Pancreas (tissue), 10 donors: ENCODE results near the gene ARHGAP10. TPM values are rescaled to one million over a fixed set of nuclear protein-coding genes. Genes with fewer than 3 reads are reported as not detected.
A peak's percentile ranks its signal among the peaks of the same experiment; 100 is the strongest.

ENCODE experiments used
- ATAC-seq, 4 donors: fragments of 200-7000 bp; cut with Tn5 transposase; one replicate each; pipeline versions ENCODE4 v1.8.0 to v1.9.1; 2020; ENCODE audit warnings: mild to moderate bottlenecking in 4 of 4, moderate library complexity in 4 of 4
- DNase-seq, 6 donors: peaks; one replicate each; pipeline ENCODE4 v3.0.0-alpha.2; 2020
- FAIRE-seq: peaks from 2 replicates; lab custom pipeline; 2012; peaks lifted over from hg19 to GRCh38; lab: Jason Lieb, UNC
- H3K27ac ChIP-seq, 4 donors: fragments of 200-600 bp; sonication (generic); 1 replicate in 3 of 4; 2 replicates in 1 of 4; pipeline versions ENCODE4 v1.5.0 to v1.8.0; 2020
- H3K27me3 ChIP-seq, 4 donors: fragments of 200-600 bp; one replicate each; pipeline ENCODE4 v1.8.0; 2021
- H3K36me3 ChIP-seq, 3 donors: fragments of 200-600 bp; sonication (generic) in 1 of 3; one replicate each; pipeline versions ENCODE4 v1.5.0 to v1.8.0; 2020 to 2021
- H3K4me1 ChIP-seq, 3 donors: fragments of 200-600 bp; one replicate each; pipeline ENCODE4 v1.8.0; 2021
- H3K4me3 ChIP-seq, 4 donors: fragments of 200-600 bp; sonication (generic) in 2 of 4; one replicate each; pipeline versions ENCODE4 v1.5.0 to v1.8.0; 2020 to 2021
- H3K9me3 ChIP-seq, 4 donors: fragments of 200-600 bp; one replicate each; pipeline ENCODE4 v1.8.0; 2021
- WGBS, 2 donors: extraction: QIAGEN DNeasy Blood & Tissue Kit; methylation state at CpG; one replicate each; pipeline ENCODE4 v1.1.7; 2013; 5-methylcytosine and 5-hydroxymethylcytosine counted together
- intact Hi-C, 3 donors: fragments of 100-400 bp; cut with DNase I; formaldehyde crosslinking; loops; one replicate each; pipeline versions ENCODE4 v1.11.1 to v1.14.2; 2022
- polyA plus RNA-seq, 2 donors: library from polyadenylated mRNA; stranded (reverse); fragments of 200-250 nt; gene quantifications; one replicate each; pipeline ENCODE4 v1.2.3, GENCODE V29; 2013
- total RNA-seq, 6 donors: library from RNA; stranded (reverse); fragmentation: NEBNext Ultra II Directional in 4 of 6; extraction: Animal tissue kit (Norgen Biotek cat#: 25700) in 4 of 6; gene quantifications; one replicate each; pipeline versions ENCODE4 v1.2.1 to v1.2.4, GENCODE V29; 2021 to 2023
- TF ChIP-seq, protein P1 (sequence below), 4 donors: fragments of 200-600 bp; sonication (generic) in 3 of 4; IDR thresholded peaks; one replicate each; pipeline versions ENCODE4 v1.5.0 to v1.8.0; 2021; ENCODE audit warnings: antibody characterized with exemption in 4 of 4
- donor health status: healthy with polysubstance abuse.
- donor health status: DM: no; HTN: no; CAD: no; lungs with moderate emphysema.
- donor health status: DM: no; HTN: no; CAD: no.
- donor health status: control.
- donor health status: control.
- donor health status: Bipolar disorder and iron deficiency.
- donor health status: DM: yes; HTN: yes; CAD: no.
- donor health status: DM: no; HTN: no; CAD: no.
- donor health status: DM: no; HTN: no; CAD: no.
- donor health status: DM: yes; HTN: yes; CAD: no.

Gene ARHGAP10
- total and polyA plus RNA-seq, 8 donors, result 6.3 to 14.8 (median 8.7) TPM

DNA sequence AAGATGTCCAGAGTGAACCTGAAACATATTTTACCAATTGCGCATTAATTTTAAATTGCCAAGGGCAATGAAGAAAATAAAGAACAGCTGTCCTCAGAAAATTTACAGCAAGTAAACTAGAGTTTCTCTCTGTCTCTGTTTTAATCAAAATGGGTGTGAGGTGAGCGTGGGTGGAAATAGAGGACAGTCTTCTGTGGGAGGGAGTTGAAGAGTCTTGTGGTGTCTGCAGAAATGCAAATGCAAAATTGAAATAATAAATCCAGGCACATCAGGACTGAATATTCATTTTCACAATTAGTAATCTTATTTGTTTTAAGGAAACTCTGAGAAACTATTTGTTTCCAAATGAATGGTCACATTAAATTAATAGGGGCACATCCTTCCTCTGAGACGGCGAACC lies 192.0 kb downstream of the ARHGAP10 start:
- Histone ChIP-seq H3K27me3 (no peaks in the 10 kb centered on the region), H3K4me1 (no peaks in the 10 kb centered on the region), H3K9me3 (no peaks in the 10 kb centered on the region), H3K36me3 (no peaks in the 10 kb centered on the region), H3K27ac (no peak overlapping the region), H3K4me3 (no peak overlapping the region)
- 95 to 98% methylated on average over 4 of the region's 4 CpGs for WGBS, 2 donors
- FAIRE-seq (no peak), ATAC-seq (no peak), DNase-seq (no peak)
- TF ChIP-seq, protein P1, sequence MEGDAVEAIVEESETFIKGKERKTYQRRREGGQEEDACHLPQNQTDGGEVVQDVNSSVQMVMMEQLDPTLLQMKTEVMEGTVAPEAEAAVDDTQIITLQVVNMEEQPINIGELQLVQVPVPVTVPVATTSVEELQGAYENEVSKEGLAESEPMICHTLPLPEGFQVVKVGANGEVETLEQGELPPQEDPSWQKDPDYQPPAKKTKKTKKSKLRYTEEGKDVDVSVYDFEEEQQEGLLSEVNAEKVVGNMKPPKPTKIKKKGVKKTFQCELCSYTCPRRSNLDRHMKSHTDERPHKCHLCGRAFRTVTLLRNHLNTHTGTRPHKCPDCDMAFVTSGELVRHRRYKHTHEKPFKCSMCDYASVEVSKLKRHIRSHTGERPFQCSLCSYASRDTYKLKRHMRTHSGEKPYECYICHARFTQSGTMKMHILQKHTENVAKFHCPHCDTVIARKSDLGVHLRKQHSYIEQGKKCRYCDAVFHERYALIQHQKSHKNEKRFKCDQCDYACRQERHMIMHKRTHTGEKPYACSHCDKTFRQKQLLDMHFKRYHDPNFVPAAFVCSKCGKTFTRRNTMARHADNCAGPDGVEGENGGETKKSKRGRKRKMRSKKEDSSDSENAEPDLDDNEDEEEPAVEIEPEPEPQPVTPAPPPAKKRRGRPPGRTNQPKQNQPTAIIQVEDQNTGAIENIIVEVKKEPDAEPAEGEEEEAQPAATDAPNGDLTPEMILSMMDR (IDR thresholded peaks at IDR 0.05), result no peak
- intact Hi-C loops, result no loop called here

DNA sequence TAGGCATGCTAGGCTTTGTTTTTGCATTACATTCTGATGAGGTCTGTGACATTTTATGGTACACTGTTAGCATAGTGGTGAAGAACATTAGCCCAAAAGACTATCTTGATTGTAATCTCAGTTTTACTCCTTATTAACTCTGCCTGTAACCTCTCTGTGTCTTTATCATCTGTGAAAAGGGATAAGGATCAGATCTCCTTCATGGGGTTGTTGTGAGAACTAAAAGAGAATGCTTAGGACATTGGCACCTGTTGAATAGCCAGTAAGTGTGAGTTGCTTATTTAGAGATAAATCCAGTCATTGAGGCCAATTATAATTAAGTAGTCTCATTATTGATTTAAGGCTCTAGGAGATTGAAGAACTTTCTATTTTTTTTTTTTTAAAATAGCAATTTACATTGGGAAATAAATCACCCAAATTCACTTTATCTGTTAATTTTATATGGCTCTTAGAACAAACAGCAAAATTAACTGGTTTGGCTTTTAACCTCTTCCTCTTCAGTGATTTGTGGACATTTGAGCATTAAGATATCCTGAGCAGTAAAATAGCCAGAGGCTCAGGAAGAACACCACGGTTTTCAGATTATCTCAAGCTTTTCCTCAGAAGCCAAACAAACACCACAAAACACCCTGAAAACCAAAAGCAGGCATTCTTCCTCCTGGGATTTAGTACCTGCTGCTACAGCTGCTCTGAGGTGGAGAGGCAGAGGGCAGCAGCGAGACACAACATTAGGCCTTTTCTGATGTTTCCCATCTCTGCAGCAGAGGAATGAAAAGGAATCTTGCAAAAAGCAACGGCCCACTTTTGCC lies 192.9 kb downstream of the ARHGAP10 start:
- no peaks in the 10 kb centered on the region for H3K9me3 ChIP-seq
- H3K36me3 ChIP-seq, result no peaks in the 10 kb centered on the region
- TF ChIP-seq, protein P1 (IDR thresholded peaks at IDR 0.05), result peak in 2 of 4 donors; percentile 15 to 23
- H3K4me3 ChIP-seq, result no peak overlapping the region
- no peaks in the 10 kb centered on the region for H3K27me3 ChIP-seq
- peak in 3 of 6 donors; percentile 7 to 29 (median 22) for DNase-seq
- ATAC-seq, result peak in 3 of 4 donors; percentile 63 to 70 (median 63)
- intact Hi-C loops, result no loop called here
- no peaks in the 10 kb centered on the region for H3K4me1 ChIP-seq
- FAIRE-seq, result no peak
- WGBS, 2 donors, result 37 to 45% methylated on average over 3 of the region's 3 CpGs
- no peak overlapping the region for H3K27ac ChIP-seq

DNA sequence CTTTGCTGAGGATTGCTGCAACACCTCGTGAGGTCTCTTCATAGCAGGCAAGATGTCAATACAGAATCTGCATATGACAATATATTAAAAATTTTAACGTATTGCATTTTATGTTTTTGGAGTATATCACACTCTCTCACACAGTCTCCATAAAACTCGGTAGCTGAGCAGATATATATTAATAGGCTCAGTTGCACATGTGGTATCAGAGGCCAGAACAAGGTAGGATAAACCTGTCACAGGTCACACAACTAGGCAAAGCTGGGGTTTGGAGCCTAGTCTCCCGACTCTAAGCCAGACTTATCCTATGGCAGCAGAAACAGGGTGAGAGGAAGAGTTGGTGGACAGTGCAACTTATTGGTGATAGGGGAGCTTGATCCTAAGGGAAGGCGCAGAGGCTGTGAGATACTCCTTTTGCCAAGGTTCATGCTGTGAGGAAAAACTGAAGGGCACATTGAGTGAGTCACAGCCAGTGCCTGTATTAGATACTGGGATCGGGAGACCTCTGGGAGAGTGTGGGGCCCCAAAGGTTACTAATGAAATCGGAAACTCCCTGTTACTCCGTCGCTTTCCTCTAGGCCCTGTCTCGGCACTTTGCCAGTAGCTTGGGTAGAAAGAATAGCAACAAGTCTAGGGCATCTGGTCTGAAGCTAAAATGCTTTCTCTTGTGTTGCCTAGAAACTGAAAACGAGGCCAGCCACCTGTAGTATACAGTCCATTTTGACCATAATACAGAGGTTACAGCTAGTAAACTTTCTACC lies 195.7 kb downstream of the ARHGAP10 start:
- ATAC-seq (peak in 2 of 4 donors; percentile 54 to 70), FAIRE-seq (no peak), DNase-seq (peak in 1 of 6 donors; percentile 4)
- Histone ChIP-seq H3K9me3 (no peaks in the 10 kb centered on the region), H3K27ac (no peak overlapping the region), H3K4me3 (no peak overlapping the region), H3K27me3 (no peaks in the 10 kb centered on the region), H3K4me1 (no peaks in the 10 kb centered on the region), H3K36me3 (no peaks in the 10 kb centered on the region)
- WGBS, 2 donors, result 92 to 93% methylated on average over 11 of the region's 11 CpGs
- TF ChIP-seq, protein P1 (IDR thresholded peaks at IDR 0.05), result no peak
- intact Hi-C loops, result no loop called here

DNA sequence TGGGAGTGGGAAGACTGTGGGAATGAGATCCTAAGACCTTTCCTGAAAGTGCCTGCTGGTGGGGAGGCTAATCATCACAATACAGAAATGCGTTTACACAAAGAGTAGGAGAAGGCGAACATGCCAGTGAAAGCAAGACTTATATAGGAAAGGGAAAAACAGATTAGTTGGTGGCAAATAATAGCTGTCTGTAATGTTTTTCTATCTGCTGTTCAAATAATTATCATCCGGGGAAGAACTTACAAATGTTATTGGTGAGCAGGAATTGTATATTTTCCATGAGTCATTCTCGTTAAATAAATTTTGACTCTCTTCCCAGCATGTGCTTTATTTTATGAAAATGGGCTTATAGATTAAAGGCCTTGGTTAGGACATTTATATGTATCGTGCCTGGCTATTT lies 196.5 kb downstream of the ARHGAP10 start:
- DNase-seq (no peak), ATAC-seq (peak in 1 of 4 donors; percentile 51), FAIRE-seq (no peak)
- H3K27ac ChIP-seq, result no peak overlapping the region
- no peaks in the 10 kb centered on the region for H3K36me3 ChIP-seq
- TF ChIP-seq, protein P1 (IDR thresholded peaks at IDR 0.05), result no peak
- no peaks in the 10 kb centered on the region for H3K27me3 ChIP-seq
- no peak overlapping the region for H3K4me3 ChIP-seq
- H3K9me3 ChIP-seq, result no peaks in the 10 kb centered on the region
- no peaks in the 10 kb centered on the region for H3K4me1 ChIP-seq
- intact Hi-C loops, result no loop called here
- 79 to 80% methylated on average over 5 of the region's 5 CpGs for WGBS, 2 donors
